ENCODE results near the gene SPATA32.

The SPATA32 gene

DNA sequence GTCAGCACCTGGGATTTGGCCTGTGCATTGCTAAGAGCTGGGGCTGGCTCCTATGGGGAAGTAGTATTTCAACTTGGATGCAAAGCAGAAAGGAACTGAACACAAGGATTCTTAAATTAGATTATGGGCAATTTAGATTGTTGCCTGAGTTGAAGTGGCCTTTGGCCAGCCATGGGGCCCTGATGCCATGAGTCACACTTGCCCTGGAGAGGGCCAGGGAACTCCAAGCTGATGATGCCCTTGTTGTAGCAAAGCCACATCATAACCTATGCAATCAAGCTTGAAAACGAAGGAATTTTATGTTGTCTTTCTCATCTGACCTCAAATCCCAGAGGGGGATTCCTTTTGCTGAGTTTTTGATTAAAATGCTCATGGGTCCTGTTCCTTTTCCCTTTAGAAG is 3.9 kb upstream of the SPATA32 start:
- TF ChIP-seq, protein P1, sequence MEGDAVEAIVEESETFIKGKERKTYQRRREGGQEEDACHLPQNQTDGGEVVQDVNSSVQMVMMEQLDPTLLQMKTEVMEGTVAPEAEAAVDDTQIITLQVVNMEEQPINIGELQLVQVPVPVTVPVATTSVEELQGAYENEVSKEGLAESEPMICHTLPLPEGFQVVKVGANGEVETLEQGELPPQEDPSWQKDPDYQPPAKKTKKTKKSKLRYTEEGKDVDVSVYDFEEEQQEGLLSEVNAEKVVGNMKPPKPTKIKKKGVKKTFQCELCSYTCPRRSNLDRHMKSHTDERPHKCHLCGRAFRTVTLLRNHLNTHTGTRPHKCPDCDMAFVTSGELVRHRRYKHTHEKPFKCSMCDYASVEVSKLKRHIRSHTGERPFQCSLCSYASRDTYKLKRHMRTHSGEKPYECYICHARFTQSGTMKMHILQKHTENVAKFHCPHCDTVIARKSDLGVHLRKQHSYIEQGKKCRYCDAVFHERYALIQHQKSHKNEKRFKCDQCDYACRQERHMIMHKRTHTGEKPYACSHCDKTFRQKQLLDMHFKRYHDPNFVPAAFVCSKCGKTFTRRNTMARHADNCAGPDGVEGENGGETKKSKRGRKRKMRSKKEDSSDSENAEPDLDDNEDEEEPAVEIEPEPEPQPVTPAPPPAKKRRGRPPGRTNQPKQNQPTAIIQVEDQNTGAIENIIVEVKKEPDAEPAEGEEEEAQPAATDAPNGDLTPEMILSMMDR (IDR thresholded peaks at IDR 0.05; ENCODE audit: control insufficient read depth, insufficient read depth, low read depth, low read length, missing control alignments), result no peak
- H3K4me3 ChIP-seq (ENCODE audit: control insufficient read depth, low read depth, low read length), result no peak overlapping the region
- peak; percentile 69 for DNase-seq (ENCODE audit: low read depth)

- no peak overlapping the region for H3K4me3 ChIP-seq (ENCODE audit: control insufficient read depth, low read depth, low read length)
- TF ChIP-seq, protein P1 (IDR thresholded peaks at IDR 0.05; ENCODE audit: control insufficient read depth, insufficient read depth, low read depth, low read length, missing control alignments), result no peak
- no peak for DNase-seq (ENCODE audit: low read depth)
Measured at GRCh38 chr17:45264988-45265387, 3.1 kb upstream of the SPATA32 start.

DNA sequence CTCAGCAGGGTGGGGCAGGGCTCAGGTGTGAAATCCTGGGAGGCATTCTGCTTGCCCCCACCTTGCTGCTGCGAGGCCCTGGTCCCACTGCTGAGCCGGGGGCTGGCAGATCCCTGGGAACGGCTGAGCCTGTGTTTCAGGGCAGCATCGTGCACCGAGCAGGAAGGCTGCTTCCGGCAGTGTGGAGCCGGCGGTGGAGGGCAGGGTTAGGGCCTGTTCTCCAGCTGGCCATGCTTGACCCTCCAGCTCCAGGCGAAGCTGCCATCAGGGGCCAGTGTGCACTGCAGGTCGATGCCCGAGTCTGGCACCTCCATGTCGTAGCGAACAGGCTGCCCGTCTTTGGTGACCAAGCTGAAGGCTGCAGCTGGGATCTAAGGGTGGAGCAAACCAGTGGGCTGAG is 2.5 kb upstream of the SPATA32 start:
- TF ChIP-seq, protein P1 (IDR thresholded peaks at IDR 0.05; ENCODE audit: control insufficient read depth, insufficient read depth, low read depth, low read length, missing control alignments), result no peak
- DNase-seq (ENCODE audit: low read depth), result no peak
- no peak overlapping the region for H3K4me3 ChIP-seq (ENCODE audit: control insufficient read depth, low read depth, low read length)

GRCh38 chr17:45263477-45263860 is 1.6 kb upstream of the SPATA32 start:
- DNase-seq (ENCODE audit: low read depth), result no peak
- H3K4me3 ChIP-seq (ENCODE audit: control insufficient read depth, low read depth, low read length), result no peak overlapping the region
- TF ChIP-seq, protein P1 (IDR thresholded peaks at IDR 0.05; ENCODE audit: control insufficient read depth, insufficient read depth, low read depth, low read length, missing control alignments), result no peak

DNA sequence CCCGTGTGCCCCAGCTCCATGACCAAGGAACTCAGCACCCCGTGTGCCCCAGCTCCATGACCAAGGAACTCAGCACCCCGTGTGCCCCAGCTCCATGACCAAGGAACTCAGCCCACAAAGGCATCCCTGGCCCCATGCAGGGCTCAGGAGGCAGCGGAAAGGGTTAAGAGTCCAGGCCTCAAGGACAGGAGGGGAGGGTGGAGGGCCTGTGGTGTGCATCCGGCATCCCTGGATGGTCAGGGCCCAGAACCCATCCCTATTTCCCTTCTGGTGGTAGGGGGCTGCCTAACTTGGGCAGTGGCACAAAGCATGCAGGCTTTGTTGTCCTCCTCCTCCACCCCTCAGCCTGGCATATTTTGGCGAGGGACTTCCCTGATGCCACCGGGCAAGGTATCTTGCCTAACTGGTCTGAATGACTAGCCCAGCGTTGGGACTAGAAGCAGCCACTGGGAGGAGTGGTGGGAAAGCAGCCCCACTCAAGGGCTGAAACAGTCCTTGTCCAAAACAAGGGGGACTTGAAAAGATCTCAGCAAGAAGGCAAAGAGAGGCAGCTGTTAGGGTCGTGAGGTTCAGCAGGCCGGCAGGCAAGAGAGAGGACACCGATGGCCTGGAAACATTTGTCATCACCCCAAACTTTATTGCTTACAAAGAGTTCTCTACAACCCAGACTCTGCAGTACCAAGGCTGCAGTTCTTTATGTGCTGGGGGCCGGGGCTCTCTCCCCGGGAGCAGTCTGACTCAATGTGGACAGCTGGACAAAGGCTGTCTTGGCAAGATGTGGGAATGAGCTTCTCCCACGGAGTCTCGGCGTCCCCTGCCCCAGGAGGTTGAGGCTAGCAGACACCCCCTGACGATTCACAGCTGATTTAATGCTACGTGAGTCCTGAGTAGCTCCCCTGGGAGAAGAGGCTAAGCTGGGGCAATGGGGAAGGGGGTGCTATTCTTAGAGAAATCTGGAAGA is 902 bp upstream of the SPATA32 start:
- DNase-seq (ENCODE audit: low read depth), result no peak
- no peak overlapping the region for H3K4me3 ChIP-seq (ENCODE audit: control insufficient read depth, low read depth, low read length)
- TF ChIP-seq, protein P1 (IDR thresholded peaks at IDR 0.05; ENCODE audit: control insufficient read depth, insufficient read depth, low read depth, low read length, missing control alignments), result no peak

DNA sequence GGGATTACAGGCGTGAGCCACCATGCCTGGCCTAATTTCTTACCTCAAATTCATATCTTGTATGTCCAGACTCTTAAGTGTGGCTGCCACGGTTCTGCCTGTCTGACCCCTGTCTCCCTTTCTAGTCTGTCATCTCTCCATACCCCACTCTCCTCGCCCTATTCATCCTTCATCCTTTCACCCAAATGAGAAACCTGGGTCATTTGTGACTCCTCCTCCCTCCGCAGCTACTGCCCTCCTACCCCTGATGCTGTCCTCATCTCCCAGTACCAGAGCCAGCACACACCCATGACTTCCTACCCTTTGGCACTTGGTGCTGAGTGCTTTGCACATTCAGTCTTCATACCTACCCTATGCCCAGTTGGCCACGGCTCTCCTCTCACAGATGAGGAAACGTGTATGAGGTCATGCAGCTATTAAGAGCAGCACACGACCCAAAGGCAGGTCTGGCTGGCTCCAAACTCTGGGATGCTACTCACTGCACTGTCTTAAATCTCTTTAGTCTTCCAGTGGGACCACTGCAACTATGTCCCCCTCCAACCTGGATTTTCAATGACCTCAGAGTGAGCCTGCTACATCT is 1.6 kb downstream of the SPATA32 start:
- TF ChIP-seq, protein P1 (IDR thresholded peaks at IDR 0.05; ENCODE audit: control insufficient read depth, insufficient read depth, low read depth, low read length, missing control alignments), result no peak
- DNase-seq (ENCODE audit: low read depth), result no peak
- no peak overlapping the region for H3K4me3 ChIP-seq (ENCODE audit: control insufficient read depth, low read depth, low read length)
